GM12801 (cell line): ENCODE data around the gene RNF141.

Experiments used
- CTCF ChIP-seq: IDR thresholded peaks from one replicate; pipeline ENCODE4 v1.5.1; 2011; ENCODE audit warnings: control low read depth; ENCODE audit not compliant: insufficient read length; ENCODE audit errors: extremely low read depth

Gene RNF141

GRCh38 chr11:10580623-10581022 lies 39.6 kb upstream of the RNF141 start:
- TF ChIP-seq CTCF = no peak

GRCh38 chr11:10579700-10580099 lies 38.7 kb upstream of the RNF141 start:
- TF ChIP-seq CTCF = no peak

- TF ChIP-seq CTCF = no peak
Measured at GRCh38 chr11:10576035-10576398, 35.0 kb upstream of the RNF141 start.

GRCh38 chr11:10575346-10576034 lies 34.5 kb upstream of the RNF141 start:
- no peak for TF ChIP-seq CTCF

- no peak for TF ChIP-seq CTCF
Measured at GRCh38 chr11:10573556-10573955, 32.6 kb upstream of the RNF141 start.

- no peak for TF ChIP-seq CTCF
Measured at GRCh38 chr11:10573028-10573427, 32.0 kb upstream of the RNF141 start.

- no peak for TF ChIP-seq CTCF
Measured at GRCh38 chr11:10572533-10572932, 31.5 kb upstream of the RNF141 start.
